ENCODE results near the gene KIF5A.

- TF ChIP-seq MYC (IDR thresholded peaks at IDR 0.05; ENCODE audit: low read depth, low read length) (no peak), CTCF (IDR thresholded peaks at IDR 0.05; ENCODE audit: extremely low read depth in 1 of 2, insufficient read depth in 1 of 2, low read depth in 1 of 2, low read length in 2 of 2) (no peak), POLR2AphosphoS5 (IDR thresholded peaks at IDR 0.05; ENCODE audit: insufficient read depth, low read depth, low read length) (no peak), EZH2 (IDR thresholded peaks at IDR 0.05; ENCODE audit: borderline replicate concordance, low read depth, low read length, severe bottlenecking) (no peak), POLR2A (IDR thresholded peaks at IDR 0.05; ENCODE audit: low read depth, low read length) (no peak), MAX (IDR thresholded peaks at IDR 0.05; ENCODE audit: insufficient read depth, insufficient read length) (no peak)
Observed at GRCh38 chr12:57606399-57606798, 56.6 kb downstream of the KIF5A start.

Measured in endothelial cell of umbilical vein (primary cell).